Epithelial cell of prostate (primary cell): Measurements from ENCODE around the gene DUOX1.

Experiments used
- DNase-seq: peaks from one replicate; pipeline ENCODE4 v3.0.0-alpha.2; 2011; ENCODE audit warnings: low read depth, low spot score
- H3K27ac ChIP-seq: fragments of 450-650 bp; 2 replicates; pipeline ENCODE4 v1.5.1; 2017; ENCODE audit warnings: mild to moderate bottlenecking

Gene DUOX1

DNA sequence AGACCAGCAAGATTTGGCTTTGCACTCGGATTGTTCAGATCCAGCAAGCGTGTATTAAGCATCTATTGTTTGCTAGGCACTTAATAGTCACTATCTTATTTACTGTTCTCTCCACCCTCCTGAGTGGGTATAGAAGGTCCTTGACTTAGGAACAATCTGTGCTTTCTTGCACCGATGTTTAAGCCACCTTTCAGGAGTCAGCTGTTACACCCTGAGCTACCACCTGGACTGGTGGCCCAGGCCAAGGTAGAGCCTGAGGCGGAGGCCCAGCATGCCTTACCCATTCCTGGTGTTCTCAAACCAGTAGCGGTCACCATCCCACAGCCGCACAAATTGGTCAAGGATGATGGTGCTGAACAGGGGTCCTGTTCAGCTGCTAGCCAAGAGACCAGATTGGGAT lies 10.0 kb downstream of the DUOX1 start:
- DNase-seq = no peak
- no peak overlapping the region for H3K27ac ChIP-seq

DNA sequence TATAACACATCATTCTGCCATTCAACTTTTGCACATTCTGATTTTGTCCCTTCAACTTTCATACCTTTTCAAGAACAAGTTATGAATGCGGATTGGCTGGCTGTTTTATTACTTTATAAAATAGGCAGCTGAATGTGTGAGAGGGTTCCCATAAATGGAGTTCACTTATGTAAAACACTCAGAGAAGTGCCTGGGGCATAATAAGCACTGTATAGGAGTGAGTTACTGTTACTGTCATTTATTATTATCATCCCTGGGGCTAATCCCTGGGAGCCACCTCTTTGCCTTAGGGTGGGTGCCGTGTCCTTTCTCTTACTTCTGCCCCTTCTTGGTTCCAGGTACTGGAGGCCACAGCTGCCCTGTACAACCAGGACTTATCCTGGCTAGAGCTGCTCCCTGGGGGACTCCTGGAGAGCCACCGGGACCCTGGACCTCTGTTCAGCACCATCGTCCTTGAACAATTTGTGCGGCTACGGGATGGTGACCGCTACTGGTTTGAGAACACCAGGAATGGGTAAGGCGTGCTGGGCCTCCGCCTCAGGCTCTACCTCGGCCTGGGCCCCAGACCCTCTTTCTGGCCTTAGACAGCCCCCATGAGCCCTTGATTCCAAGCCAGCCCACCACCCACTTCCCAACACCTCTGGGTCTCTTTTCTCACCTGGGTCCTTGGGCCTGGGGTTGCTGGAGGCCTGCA lies 10.9 kb downstream of the DUOX1 start:
- H3K27ac ChIP-seq = no peak overlapping the region
- no peak for DNase-seq

DNA sequence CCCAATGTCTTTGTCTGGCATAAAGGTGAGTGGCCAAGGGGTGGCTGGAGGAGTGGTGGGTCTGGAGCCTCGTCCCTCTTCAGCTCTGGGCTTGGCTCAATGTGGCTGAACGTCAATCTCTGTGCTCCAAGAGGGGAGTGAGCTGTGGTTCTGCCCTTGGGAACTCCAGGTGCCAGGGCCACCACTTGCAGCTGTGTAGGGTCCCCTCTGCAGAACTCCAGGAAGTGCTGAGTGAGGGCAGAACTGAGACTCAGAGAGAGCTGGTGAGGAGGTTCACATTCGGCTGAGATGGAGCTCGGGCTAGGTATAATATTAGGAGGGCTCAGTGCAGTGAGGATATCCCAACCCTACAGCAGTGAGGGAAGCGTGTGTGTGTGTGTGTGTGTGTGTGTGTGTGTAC lies 11.6 kb downstream of the DUOX1 start:
- no peak for DNase-seq
- H3K27ac ChIP-seq = no peak overlapping the region

DNA sequence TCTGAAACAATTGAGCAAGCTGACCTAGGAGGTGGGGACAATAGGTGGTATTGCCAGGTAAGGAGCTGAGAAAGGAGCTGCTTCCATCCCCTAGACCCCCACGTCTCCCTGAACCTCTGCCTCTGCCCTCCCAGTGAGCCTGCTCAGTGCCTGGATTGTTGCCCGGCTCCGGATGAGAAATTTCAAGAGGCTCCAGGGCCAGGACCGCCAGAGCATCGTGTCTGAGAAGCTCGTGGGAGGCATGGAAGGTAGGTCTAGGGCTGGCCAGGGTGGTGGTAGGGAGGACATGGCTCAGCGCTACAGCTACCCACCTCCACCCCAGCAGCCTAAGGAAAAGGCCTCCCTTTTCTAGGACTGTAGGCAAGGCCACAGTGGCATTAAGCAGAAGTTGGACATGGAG lies 13.3 kb downstream of the DUOX1 start:
- H3K27ac ChIP-seq = no peak overlapping the region
- no peak for DNase-seq

DNA sequence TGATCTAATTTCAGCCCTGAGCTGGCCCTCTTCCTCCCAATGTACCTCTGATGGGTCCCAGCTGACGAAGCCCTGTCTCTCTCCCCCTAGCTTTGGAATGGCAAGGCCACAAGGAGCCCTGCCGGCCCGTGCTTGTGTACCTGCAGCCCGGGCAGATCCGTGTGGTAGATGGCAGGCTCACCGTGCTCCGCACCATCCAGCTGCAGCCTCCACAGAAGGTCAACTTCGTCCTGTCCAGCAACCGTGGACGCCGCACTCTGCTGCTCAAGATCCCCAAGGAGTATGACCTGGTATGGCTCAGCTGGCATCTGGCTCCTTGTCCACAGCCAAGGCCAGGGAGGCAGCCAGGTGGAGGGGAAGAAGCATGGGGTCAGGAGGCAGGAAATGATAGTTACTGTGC lies 14.2 kb downstream of the DUOX1 start:
- H3K27ac ChIP-seq = no peak overlapping the region
- no peak for DNase-seq

DNA sequence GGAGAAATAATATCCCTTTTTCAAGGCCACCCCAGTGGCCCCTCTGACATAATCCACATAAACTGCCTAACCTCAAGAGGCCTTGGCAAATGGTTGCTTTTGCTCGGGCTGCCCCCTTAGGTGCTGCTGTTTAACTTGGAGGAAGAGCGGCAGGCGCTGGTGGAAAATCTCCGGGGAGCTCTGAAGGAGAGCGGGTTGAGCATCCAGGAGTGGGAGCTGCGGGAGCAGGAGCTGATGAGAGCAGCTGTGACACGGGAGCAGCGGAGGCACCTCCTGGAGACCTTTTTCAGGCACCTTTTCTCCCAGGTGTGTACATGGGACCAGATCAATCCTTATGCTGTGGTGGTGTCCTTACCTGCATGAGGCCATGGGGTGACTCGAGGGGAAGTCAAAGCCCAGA lies 15.0 kb downstream of the DUOX1 start:
- DNase-seq = no peak
- H3K27ac ChIP-seq = peak overlapping the region; percentile 66

DNA sequence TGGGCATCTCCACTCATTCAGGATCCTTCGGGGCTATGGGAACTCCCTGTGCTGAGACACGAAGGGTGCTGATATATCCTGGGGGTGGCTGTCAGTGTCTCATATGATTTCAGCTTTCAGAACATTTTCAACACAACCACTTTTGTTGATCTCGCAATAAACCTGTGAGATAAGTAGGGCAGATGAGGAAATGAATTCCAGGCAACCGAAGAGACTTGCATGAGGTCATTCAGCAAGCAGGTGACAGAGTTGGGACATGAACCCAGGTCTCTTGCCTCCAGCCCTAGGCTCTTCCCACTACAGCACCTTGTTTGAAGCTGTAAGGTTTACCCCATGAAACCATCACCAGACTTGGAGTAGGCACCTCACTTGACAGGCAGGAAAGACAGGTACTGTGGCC lies 16.6 kb downstream of the DUOX1 start:
- H3K27ac ChIP-seq = peak overlapping the region; percentile 66
- peak; percentile 52 for DNase-seq

GRCh38 chr15:45147606-45148005 lies 17.8 kb downstream of the DUOX1 start:
- DNase-seq = no peak
- H3K27ac ChIP-seq = peak overlapping the region; percentile 66

GRCh38 chr15:45148076-45149059 lies 18.6 kb downstream of the DUOX1 start:
- H3K27ac ChIP-seq = peak overlapping the region; percentile 66
- DNase-seq = no peak

DNA sequence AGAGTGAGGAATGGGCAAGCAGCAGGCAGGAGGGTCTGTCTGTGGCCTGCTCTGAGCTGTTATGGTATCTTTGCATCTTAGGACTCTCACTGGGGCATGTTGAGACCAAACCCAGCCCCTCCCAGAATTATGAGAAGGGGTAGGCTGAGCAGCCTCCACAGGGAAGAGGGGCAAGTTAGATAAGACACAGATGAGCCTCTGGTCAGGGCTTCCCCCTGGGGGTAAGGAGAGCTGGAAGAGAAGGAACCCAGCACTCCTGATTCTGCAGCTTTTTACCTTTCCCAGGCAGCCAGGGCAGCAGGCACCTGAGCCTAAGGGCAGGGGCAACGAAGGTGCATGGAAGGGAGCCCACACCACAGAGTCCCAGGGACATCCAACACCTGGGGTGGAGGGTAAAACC lies 19.3 kb downstream of the DUOX1 start:
- no peak for DNase-seq
- H3K27ac ChIP-seq = peak overlapping the region; percentile 66

DNA sequence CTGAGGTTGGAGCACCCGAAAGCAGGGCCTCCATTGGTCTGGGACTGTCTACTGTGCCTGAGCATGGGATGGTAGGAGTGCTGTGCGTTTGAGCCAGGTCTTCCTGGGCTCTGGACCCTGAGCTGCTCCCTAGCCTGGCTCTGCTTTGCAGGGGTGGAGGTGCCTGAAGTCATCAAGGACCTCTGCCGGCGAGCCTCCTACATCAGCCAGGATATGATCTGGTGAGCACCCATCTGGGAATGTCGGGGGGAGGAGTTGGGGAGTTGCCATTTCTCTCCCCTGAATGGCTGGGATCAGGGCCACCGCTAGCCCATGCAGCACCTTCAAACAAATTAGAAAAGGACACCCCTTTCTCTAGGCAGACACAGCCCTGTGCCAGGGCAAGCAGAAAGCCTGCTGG lies 20.7 kb downstream of the DUOX1 start:
- no peak overlapping the region for H3K27ac ChIP-seq
- no peak for DNase-seq

DNA sequence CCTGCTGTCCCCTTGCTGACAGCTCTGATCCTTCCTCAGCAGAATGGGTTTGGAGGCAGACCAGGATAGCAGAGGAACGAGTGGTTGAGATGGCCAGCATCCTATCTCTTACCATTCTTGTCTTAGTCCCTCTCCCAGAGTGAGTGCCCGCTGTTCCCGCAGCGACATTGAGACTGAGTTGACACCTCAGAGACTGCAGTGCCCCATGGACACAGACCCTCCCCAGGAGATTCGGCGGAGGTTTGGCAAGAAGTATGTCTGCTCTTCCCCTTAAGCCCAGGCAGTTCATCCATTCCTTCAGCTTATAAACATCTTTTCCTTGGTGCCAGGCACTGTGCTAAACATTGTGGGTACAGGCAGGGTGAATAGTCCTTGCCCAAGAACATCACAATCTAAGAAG lies 21.2 kb downstream of the DUOX1 start:
- no peak for DNase-seq
- H3K27ac ChIP-seq = no peak overlapping the region

DNA sequence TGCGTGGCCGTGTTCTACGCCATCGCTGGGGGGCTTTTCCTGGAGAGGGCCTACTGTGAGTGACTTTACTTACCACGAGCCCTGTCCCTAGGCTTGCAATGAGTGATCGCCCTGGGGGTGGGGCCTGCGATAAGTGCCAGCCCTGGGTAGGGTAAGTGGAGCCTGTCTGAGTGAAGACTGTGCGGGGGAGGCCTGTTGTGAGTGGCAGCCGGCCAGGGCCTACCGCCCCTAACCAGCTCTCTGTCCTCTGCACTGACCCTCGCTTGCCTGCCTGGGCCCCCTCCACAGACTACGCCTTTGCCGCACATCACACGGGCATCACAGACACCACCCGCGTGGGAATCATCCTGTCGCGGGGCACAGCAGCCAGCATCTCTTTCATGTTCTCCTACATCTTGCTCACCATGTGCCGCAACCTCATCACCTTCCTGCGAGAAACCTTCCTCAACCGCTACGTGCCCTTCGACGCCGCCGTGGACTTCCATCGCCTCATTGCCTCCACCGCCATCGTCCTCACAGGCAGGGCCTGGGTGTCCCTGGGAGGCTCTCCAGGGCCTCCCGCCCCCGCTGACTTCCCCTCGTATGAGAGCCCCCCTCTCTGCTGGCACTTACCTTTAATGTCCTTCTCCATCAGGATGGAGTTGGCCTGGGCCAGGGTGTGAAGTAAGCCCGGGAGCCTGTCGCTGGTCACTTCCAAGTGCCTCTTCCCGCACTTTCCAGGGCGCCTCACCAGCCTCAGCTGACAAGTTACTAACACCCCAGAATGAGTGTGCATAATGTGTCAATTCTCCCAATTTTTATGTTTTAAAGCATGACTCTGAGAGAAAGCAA lies 22.4 kb downstream of the DUOX1 start:
- no peak for DNase-seq
- no peak overlapping the region for H3K27ac ChIP-seq

GRCh38 chr15:45155739-45156138 lies 25.9 kb downstream of the DUOX1 start:
- peak overlapping the region; percentile 21 for H3K27ac ChIP-seq
- no peak for DNase-seq

DNA sequence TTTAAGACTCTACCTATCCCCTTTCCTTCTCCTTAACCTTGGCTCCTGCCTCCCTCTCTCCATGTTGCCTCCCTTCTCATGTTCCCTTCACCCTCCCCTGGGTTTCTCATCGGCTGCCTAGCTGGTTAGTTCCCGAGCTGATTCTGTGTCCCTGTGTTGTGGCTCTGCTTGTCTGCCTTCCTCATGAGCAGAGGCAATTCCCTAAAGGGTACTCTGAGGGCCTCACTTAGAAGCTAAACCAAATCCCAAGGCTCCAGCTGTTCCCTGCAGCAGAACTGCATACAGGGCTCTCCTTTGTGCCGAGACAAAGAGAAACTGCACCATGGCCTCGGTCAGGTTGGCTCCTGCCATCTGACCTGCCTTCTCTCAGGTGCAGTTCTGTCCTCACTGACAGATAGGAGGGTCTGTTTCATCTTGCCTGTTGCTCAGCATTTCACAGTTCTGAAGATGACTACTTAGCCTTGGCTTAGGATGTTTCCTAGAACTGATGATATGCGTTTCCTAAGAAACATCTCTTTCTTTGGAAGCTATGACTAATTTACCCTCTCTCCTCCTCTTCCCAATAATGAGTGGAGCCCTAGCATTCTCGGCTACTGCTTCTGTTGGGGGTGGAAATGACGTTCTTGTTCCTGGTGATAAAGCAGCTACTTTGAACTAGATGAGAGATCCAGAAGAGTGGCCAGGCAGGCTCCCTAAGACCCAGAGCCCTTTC lies 27.1 kb downstream of the DUOX1 start:
- peak overlapping the region; percentile 78 for H3K27ac ChIP-seq
- peak; percentile 31 for DNase-seq

DNA sequence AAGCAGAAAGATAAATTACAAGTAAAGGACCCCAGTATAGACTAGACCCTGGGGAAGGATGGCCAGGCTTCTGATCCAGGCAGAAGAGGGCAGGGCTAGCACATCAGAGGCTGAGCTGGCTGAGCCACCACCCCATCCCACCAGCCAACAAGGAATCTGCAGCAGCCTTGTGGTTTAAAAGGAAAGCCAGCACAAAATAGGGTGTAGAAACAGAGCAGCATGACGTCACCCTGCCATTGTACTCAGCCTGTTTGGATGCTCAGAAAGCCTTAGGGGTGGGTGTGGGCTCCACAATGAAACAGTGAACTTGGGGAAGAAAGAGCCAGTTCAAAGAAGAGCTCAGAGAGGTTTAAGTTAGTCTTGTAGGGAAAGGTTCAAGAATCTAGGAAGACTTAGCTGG lies 28.2 kb downstream of the DUOX1 start:
- DNase-seq = peak; percentile 87
- H3K27ac ChIP-seq = peak overlapping the region; percentile 78

DNA sequence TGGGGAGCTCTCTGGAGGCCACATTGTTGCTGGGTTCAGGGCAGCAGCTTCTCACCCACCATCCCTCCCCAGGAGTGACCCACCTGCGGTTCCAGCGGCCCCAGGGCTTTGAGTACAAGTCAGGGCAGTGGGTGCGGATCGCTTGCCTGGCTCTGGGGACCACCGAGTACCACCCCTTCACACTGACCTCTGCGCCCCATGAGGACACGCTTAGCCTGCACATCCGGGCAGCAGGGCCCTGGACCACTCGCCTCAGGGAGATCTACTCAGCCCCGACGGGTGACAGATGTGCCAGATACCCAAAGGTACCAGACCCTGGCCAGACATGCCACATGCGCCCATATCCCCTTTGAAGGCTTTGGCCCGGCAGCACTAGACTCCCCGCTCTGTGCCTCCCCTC lies 31.9 kb downstream of the DUOX1 start:
- no peak for DNase-seq
- peak overlapping the region; percentile 89 for H3K27ac ChIP-seq

DNA sequence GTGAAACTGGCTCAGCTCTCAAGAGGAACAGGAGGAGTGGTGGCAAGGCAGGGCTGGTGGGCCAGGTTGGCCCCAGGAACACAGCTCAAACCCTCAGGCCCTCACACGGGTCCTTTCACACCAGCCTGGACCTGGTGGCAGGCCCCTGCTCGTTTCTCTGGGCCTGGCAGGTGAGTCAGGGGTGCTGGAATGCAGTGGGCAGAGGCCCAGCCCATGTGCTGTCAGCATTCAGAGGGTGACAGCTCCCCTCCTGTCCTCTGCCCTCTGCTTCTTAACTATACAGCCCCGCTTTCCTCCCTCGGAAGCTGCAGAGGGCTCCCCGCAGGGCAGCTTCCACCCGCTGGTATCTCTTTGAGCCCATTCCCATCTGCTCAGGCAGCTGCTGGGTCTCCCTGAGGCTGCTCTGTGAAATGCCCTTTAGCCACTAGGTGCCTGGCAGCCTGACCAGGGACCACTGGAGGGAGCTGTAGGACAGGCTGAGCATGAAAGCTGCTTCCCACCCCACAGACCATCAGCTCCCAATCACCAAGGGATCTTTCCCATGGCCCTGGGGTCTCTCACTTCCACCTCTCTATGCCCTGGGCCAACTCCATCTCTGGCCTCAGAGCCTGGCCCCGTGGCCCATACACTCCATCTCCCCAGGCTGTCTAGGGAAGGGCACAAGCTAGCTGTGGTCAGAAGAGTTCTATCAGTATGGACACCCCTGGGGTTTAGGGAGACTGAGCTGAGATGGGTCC lies 33.1 kb downstream of the DUOX1 start:
- H3K27ac ChIP-seq = peak overlapping the region; percentile 89
- DNase-seq = peak; percentile 80

DNA sequence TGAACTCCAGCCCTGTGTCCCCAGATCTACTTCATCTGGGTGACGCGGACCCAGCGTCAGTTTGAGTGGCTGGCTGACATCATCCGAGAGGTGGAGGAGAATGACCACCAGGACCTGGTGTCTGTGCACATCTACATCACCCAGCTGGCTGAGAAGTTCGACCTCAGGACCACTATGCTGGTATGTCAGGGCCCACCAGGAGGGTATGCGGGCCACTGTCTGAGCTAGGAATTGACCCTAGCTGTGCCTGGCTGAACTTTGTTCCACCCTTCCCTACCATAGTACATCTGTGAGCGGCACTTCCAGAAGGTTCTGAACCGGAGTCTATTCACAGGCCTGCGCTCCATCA lies 33.7 kb downstream of the DUOX1 start:
- DNase-seq = no peak
- peak overlapping the region; percentile 89 for H3K27ac ChIP-seq
